HG02642 (cell line): Measurements from ENCODE around the gene TFRC.
"Not testable (repeated sequence)": the region's sequence is repeated elsewhere in the genome, so short reads cannot be mapped to it uniquely, and the experiment has no call there.

Source experiments
- ATAC-seq: cut with Tn5 transposase; IDR thresholded peaks from one replicate; pipeline ENCODE4 v1.9.1; 2021; ENCODE audit warnings: mild to moderate bottlenecking; ENCODE audit not compliant: unreplicated experiment, poor library complexity

TFRC gene

DNA sequence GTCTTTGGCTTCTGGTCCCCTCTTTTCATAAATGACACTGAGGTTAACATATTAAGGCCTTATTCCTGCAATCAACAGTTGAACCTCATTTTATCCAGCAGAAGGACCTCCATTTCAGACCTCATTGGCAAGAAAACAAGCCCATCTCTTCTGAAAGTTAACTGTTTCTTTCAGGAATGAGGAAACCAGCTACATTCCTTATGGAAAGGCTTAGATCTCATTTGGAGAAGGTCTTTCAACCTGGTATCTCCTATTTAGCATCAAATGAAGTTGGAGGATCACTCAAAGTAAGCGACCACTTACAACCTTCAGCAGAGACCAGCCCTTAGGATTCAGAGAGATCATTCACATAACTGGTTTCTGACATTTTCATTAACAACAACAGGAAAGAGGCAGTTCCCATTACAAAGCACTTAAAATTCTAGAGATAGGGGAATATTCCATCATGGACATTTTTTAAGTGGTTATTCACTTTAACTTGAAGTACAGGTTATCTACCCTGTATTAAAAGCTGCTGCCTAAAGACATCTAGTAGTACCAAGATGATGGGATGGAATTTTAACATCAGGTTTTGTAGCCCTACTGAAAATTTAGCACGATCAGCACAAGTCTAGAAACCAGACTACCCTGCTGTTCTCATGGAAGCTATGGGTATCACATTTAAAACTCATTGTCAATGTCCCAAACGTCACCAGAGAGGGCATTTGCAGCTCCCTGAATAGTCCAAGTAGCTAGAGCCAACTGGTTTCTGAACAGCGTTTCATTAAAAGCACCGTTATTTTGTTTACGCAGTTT lies 30.4 kb downstream of the TFRC start:
- no peak for ATAC-seq

DNA sequence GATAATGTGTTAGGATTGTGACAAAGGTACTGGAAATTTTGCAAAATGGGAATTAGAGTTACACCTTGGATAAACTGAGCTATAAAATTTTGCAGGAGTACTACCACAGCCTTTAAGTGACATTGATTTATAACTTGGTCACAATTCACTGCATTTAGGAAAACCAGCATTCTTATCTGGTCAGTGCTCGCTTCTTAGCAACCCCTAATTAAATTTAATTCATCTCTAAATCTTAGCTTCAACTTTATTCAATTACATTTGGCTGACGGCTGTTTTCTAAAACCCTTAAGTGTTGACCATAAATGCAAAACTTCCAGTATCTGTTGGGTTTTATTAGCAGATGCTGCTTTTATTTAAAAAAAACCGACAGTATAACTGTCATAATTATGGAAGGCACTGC lies 31.3 kb downstream of the TFRC start:
- no peak for ATAC-seq

DNA sequence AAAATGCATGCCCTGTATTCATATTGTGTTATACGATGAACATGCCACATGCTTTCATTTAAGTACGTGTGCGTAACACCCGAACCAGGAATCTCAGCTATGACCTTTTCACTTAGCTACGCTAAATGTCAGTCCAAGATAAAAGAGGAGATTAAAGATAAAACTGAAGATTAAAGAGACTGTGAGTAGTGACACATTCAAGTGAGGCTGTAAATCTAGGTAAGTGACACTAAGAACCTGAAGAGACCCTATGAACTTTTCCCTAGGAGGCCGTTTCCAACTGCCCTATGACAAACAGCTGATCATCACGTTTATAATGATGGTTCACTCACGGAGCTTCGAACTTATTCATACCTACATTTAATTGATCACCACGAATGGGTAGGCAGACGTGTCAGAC lies 32.2 kb downstream of the TFRC start:
- ATAC-seq, result no peak

DNA sequence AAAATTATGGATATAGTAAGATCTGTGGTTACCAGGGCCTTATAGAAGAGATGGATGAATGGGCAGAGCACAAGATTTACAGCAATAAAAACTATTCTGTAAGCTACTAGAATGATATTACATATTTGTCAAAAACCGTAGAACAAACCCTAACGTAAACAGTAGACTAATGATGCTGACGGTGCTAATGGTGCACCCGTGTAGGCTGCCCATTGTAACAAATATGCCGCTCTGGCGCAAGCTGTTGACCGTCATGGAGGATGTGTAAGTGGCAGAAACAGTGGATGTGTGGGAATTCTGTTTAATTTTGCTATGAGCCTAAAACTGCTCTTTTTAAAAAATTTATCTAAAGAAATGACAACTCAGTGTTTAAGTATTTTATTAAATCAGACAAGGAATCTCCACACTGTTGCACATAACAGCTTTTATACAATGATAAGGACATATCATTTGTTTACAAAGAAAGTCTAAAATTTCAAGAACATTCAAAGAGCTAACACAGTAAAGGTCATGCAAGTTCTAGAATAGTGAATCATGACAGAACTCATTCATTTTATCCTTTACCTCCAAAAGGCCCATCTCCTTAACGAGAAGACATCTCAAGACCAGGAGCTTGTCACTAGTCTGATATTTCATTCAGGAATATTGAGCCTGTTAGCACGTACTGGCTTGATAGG lies 32.8 kb downstream of the TFRC start:
- no peak for ATAC-seq

DNA sequence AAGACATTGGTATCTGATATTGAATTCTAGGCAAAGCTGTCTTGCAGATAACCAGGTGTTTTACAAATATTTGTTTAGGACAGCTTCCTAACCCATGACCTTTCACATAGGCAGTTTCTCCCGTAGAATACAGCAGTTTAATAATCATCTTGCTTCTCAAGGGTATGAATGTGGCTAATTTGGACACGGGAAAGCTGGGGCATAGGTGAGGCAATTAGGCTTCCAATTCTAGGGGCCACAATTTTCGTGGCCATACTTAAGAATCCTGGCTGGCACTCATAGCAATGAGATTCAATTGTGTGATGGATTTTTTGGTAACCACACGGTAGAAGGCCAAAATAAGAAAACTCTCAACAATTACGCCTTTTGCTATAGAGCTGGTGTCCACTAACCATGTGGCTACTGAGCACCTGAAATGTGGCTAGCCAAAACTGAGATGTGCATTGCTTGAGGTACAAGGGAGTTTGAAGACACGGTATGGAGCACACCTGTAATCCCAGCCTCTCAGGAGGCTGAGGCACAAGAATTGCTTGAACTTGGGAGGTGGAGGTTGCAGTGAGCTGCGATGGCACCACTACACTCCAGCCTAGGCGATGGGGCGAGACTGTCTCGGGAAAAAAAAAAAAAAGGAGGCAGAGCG lies 34.4 kb downstream of the TFRC start:
- no peak for ATAC-seq

DNA sequence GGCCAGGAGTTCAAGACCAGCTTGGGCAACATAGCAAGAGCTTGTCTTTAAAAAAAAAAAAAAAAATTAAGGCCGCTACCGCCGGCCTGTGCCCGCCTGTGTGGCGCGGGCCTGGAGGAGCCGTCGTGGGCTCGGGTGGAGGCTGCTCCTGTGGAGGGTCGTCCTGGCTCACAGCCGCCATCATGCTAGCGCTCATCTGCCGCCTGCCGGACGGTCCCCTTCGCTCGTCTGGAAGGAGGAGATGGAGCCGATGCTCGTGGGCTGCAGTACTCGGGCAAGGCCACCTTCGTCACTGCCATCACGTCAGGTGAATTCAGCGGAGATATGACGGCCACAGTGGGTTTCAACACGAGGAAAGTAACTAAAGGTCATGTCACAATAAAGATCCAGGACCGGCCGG lies 37.4 kb downstream of the TFRC start:
- ATAC-seq, result no peak

DNA sequence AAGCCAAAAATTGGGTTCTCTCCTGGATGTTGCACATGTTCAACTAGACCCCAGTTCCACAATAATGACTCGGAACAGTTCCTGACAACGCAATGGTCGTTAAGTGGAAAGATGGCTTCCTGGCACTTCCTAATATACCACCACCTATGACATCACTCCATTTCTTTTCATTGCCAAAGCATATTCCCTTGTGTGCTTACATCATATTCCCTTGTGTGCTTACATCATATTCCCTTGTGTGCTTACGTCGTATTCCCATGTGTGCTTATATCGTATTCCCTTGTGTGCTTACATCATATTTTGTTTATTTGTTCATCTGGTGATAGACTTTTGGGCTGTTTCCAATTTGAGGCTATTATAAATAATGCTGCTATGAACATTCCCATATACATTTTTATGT lies 39.2 kb downstream of the TFRC start:
- no peak for ATAC-seq

DNA sequence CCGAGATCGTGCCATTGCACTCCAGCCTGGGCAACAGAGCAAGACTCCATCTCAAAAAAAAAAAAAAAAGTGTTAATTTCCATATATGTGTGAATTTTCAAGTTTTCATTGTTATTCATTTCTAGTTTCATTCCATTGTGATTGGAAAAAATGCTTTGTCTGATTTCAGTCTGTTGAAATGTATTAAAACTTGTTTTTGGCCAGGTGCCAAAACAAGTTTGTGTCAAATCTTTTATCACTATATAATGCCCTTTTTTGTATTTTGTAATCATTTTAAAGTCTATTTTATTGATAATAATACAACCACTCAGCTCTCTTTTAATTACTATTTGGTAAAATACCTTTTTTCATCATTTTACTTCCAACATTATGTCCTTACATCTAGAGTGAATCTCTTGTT lies 42.5 kb downstream of the TFRC start:
- ATAC-seq, result no peak

DNA sequence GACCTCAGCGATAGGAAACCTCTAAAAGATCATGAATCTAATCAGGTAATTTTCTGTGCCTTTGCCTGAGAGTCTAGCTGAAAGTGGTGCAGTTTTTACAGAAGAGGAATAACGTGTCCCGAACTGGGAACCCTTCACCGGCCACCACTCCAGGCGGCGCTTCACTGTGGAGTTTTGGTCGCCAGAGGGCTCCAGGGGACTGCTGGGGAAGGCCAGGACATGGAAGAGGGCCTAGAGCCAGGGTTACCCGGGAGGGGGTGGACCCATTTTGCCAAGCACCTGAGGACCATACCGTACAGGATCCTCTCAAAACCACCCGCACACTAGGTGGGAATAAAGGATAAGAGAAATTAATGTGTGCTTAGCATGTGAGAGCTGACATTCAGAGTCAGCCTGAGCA lies 55.8 kb downstream of the TFRC start:
- not testable (repeated sequence) for ATAC-seq

DNA sequence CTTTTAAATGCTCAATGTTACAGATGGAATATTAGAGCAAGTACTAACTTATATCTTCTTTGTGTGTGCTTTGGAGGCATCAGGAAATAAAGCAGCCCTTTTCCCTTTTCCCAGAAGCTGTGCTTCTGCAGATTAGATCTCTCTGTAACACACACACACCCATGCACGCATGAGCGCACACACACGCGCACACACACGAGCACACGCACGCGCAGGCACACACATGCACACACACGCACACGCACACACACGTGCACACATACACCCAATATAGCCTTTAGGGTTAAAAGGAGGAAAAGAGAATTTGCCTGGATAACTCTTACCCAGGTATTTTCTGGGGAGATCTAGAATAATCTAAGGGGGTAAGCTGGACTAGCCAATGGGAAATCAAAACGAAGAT lies 56.9 kb downstream of the TFRC start:
- no peak for ATAC-seq

DNA sequence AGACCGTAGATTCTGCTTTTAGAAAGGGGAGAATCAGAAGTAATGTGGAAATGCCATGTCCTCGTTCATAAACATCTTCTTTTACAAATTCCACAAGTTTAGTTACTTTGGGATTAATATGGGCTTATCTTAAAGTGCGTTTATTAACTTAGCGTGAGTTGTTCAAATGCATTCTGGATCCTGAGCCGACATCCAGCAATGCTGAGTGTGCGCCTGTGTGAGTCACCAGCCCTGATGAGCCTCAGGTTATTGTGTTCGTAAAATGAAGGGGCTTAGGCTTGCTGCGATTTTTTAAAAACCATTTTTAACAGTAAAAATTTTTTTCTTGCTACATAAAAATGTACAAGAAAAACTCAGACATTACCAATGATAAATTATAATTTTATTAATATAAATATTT lies 57.9 kb downstream of the TFRC start:
- no peak for ATAC-seq

DNA sequence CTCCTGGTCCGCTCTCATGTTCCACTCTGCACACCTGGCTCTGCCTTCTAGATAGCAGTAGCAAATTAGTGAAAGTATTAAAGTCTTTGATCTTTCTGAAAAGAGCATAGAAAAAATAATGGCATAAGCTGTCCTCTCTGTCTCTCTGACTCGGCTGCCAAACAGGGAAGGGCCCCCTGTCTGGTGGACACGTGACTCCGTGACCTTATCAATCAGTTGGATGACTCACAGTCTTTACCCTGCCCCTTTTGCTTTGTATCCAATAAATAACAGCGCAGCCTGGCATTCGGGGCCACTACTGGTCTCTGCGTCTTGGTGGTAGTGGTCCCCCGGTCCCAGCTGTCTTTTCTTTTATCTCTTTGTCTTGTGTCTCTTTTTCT lies 59.4 kb downstream of the TFRC start:
- not testable (repeated sequence) for ATAC-seq

DNA sequence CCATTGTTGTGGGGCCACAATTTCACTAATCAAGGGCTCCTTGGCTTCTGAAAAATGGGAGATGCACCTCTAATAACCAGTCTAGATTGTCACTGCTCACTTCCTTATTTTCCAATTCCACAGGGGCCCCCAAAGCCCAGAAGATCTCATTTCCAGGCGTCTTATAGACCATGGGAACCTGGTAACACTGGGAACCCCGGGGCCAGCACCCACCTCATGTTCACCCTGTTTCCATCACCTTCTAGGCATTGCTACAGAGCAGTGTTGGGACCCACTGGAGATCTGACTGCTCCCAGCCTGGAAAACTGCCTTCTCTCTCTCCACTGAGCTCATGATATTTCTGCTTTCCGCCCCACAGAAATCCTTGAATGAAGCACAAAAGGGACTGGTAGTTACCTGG lies 61.5 kb downstream of the TFRC start:
- no peak for ATAC-seq

DNA sequence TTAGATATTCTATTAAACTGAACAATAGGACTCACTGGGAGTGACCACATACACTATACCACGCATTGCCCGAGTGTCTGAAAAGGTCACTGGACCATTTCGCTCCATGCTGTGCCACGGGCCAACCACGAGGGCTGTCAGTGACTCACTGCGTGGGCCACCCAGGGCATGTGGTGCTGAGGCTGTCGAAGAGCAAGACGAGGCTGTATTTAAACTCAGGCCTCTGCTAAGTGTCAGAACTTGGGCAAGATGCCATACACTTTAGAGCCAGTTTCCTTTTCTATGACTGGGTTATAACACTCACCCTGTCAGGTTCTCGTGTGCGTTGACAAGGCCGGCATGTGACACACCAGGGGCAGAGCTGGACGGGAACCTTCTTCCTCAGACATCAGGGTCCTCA lies 62.3 kb downstream of the TFRC start:
- not testable (repeated sequence) for ATAC-seq

DNA sequence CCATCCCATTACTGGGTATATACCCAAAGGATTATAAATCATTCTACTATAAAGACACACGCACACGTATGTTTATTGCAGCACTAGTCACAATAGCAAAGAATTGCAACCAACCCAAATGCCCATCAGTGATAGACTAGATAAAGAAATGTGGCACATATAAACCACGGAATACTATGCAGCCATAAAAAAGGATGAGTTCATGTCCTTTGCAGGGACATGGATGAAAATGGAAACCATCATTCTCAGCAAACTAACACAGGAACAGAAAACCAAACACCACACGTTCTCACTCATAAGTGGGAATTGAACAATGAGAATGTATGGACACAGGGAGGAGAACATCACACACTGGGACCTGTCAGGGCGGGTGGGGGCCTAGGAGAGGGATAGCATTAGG lies 63.7 kb downstream of the TFRC start:
- not testable (repeated sequence) for ATAC-seq

DNA sequence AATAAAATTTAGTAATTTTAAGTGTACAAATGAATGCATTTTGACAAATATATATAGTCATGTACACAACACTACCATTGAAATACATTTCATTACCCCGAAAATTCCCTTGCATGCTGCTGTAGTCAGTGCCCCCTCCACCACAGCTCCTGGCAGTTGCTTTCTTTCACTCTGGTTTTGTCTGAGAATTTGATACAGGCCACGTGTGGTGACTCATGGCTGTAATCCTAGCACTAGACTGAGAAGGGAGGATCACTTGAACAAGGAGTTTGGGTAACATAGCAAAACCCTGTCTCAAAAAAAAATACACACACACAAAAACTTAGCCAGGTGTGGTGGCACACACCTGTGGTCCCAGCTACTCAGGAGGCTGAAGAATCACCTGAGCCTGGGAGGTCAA lies 65.4 kb downstream of the TFRC start:
- ATAC-seq, result no peak

DNA sequence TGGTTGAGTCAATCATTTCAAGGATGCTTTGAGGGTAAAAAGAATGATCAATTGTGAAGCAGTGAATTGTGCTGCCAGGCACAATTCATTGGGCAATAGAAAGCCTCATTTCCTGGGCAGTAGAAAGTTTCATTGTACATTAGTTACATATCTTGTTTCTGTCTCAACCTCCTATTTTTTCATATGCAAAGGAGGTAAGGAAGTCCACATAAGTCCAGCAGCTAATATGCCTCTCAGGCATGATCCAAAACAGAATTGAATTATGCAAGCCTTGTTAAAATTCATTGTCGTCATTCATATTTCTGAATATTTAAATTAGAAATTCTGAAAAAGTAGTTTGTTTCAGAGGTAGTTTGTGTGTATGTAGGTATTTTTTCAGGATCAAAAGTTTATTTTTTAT lies 65.8 kb downstream of the TFRC start:
- no peak for ATAC-seq

DNA sequence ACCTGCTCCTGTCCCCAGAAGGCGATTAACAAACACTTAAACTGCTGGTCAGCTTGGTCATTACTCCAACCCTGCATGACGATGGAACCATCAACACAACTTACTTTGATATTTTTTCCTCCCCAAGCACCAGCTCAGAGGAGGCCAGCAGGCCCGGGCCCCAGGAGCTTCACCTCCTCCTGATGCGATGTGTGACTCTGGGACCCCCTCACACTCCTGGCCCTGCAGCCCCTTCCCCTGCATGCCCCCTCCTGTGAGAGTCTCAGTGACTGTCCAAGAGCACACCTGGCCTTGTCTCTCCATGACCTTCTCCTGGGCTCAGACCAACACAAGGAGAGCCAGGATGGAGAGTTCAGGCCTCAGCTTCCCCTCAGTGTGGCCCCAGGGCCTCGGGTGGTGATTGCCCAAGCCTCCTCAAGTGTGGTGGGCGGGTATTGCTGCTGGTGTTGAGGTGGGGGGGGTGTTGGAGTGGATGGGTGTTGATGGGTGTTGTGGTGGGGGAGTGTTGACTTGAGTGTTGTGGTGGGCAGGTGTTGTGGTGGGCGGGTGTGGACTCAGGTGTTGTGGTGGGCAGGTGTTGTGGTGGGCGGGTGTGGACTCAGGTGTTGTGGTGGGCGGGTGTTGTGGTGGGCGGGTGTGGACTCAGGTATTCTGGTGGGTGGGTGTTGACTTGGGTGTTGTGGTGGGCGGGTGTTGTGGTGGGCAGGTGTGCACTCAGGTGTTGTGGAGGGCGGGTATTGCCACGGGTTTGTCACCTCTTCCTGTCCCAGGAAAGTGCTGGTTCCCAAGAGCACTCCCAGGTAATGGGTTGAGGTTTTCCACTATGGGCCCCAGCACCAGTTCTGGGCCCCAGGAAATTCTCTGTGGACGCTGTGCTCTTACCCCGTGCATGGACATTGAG lies 68.1 kb downstream of the TFRC start:
- no peak for ATAC-seq

DNA sequence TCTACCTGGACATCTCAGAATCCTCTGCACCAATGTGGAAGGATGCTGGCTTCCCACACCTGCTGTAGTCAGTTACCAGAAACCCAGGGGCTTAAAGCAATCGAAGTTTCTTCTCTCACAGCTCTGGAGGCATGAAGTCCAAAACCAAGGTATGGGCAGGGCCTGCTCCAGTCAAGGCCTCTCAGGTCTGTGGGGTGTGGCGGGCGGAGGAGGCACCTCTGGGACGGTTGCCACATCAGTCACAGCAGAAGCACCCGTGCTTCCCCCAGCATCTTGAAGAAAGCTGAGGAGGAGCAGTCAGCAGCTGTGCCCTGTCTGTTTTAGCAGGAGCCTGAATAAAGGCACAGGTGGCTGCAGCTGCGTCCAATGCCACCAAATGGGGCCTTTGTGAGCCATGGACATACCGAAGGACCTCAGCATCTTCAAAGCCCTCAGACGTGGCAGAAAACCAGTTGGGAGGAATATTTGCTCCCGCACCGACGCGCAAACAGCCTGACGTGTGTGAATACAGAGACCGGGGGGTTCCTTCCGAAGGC lies 68.9 kb downstream of the TFRC start:
- ATAC-seq, result no peak

DNA sequence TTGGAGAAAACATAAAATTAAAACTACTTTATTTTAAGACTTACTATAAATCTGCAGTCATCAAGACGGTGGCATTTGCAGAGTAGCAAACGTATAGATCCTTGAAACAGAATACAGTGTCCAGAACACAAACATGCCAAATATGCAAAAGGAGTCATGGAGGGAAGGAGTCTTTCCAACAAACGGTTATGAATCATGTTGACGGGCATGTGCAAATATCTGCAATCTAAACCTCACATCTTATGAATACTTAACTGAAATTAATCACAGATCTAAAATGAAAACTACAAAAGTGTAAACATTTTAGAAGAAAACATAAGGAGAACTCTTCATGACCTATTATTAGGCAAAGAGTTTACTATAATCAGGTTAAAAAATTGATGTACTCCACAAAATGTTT lies 69.4 kb downstream of the TFRC start:
- no peak for ATAC-seq
